Measurements from ENCODE around the gene TMEM234.

TMEM234 gene

DNA sequence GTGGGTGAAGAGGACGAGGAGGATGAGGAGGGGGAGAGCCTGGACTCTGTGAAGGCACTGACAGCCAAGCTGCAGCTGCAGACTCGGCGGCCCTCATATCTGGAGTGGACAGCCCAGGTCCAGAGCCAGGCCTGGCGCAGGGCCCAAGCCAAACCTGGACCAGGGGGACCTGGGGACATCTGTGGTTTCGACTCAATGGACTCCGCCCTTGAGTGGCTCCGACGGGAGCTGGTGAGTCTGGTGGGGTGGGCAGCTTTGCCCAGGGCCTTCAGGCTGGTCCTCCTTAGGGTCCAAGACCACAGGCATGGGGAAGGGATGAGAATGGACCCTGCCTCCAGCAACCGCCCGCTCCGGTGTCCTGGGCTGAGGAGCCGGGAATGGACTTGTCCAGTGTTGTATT lies 25.3 kb upstream of the TMEM234 start:
- ATAC-seq = no peak
- H3K4me1 Mint-ChIP-seq = peaks cover 60% of the 10 kb centered on the region
- H3K9me3 Mint-ChIP-seq = no peaks in the 10 kb centered on the region
- no peak for DNase-seq
- H3K27ac Mint-ChIP-seq = peak overlapping the region; percentile 29 to 30
- peak overlapping the region in 1 of 2 donors; percentile 98 for H3K4me3 Mint-ChIP-seq
- no peaks in the 10 kb centered on the region for H3K27me3 Mint-ChIP-seq

- H3K4me1 Mint-ChIP-seq = peaks cover 65% of the 10 kb centered on the region
- peak within 1 kb of the TSS; percentile 57 to 98 for H3K4me3 Mint-ChIP-seq
- no peaks in the 10 kb centered on the region for H3K9me3 Mint-ChIP-seq
- H3K27me3 Mint-ChIP-seq = no peaks in the 10 kb centered on the region
- H3K27ac Mint-ChIP-seq = peak within 1 kb of the TSS; percentile 30 to 88
- ATAC-seq (no peak), DNase-seq (no peak)
These were observed 24.7 kb upstream of the TMEM234 start, which contains the start of gene FAM167B for GRCh38 chr1:32246888-32247273. TSS of gene FAM167B (plus strand) at chr1:32247222. CDS start at chr1:32247422, 200 bp downstream.

DNA sequence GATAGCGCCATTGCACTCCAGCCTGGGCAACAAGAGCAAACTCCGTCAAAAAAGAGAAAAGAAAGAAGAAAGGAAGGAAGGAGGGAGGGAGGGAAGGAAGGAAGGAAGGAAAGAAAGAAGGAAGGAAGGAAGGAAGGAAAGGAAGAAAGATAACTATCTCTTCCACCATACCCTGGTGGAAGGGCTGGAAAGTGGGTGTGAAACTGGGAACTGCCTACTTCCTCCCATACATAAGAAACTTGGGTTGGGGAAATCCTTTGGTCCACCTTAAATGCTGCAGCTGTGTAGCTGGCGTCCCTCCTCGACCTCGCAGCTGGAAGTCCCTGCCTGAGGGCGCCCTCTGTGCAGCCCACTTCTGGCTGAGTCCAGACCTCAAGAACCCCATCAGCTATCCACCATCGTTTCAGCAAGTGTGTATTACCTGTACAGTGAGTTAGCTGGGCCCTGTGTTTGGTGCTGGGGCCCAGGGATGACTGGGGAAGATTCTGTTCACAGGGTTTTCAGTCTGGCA lies 20.2 kb upstream of the TMEM234 start:
- H3K4me3 Mint-ChIP-seq = peak overlapping the region; percentile 17 to 46
- H3K4me1 Mint-ChIP-seq = peaks cover 42% of the 10 kb centered on the region
- no peaks in the 10 kb centered on the region for H3K27me3 Mint-ChIP-seq
- DNase-seq (no peak), ATAC-seq (no peak)
- no peaks in the 10 kb centered on the region for H3K9me3 Mint-ChIP-seq
- H3K27ac Mint-ChIP-seq = no peak overlapping the region

- Mint-ChIP-seq H3K9me3 (no peaks in the 10 kb centered on the region), H3K27ac (peak overlapping the region; percentile 54 to 86), H3K4me3 (peak overlapping the region; percentile 91 to 94), H3K27me3 (no peaks in the 10 kb centered on the region), H3K4me1 (peaks cover 36% of the 10 kb centered on the region)
- peak; percentile 50 to 51 for DNase-seq
- peak; percentile 78 for ATAC-seq
These were observed 19.0 kb upstream of the TMEM234 start for GRCh38 chr1:32241001-32241763.

DNA sequence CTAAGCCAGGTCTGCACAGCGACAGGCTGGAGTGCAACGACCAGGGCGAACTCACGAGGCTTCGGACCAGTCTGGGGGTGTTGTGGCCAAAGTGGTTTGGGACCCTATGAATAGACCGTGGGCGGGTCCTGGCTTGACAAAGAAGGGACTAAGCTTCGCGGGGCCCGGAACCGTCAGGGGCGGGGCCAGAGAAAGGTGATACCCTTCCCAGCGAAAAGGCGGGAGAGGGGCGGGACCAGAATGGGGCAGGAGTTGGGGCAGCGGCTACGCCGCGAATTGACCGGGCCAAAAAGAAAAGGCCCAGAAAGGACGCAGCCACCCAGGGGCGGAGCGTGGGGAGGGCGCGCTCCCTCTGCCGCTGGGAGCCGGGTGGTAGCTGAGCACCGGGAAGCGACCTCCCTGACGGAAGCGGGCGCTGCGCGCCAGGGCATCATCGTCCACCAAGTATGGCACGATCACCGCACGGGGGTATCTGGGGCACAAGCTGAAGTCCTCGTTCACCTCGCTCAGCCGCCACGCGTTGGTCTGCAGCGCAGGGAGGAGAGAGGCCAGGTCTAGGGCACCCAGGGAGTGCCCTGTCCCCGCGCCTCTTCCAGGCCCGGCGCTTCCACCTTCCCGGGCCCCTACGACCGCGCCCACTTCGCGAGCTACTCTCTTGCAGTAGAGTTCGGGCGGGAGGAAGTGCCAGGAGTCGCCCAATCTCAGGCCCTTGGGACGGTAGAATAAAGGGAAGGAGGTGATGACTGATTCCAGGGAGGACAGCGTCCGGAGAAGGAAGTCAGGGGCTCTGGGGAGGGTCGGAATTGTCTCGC lies 18.2 kb upstream of the TMEM234 start:
- peaks cover 29% of the 10 kb centered on the region for H3K4me1 Mint-ChIP-seq
- peak overlapping the region; percentile 91 to 94 for H3K4me3 Mint-ChIP-seq
- no peaks in the 10 kb centered on the region for H3K27me3 Mint-ChIP-seq
- peak in 1 of 2 donors; percentile 63 for DNase-seq
- H3K27ac Mint-ChIP-seq = peak overlapping the region; percentile 69 to 82
- ATAC-seq = peak; percentile 75
- no peaks in the 10 kb centered on the region for H3K9me3 Mint-ChIP-seq

DNA sequence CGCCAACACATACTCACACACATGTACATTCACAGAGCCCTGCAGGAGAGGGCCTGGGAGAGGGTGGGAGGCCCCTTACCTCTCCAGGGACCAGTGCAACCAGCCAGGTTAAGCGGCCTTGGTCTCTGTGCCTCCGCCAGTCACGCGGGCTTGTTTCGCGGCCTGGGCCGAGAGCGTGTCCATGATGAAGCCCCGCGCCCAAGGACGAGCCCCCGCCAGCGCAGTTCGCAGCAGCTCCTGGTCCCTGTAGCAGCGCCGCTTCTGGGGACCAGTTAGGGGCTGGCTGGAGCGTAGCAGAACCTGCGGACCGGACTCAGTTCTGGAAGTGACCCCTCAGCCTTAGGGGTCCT lies 17.6 kb upstream of the TMEM234 start:
- H3K9me3 Mint-ChIP-seq = no peaks in the 10 kb centered on the region
- H3K4me3 Mint-ChIP-seq = peak overlapping the region; percentile 91 to 94
- H3K27me3 Mint-ChIP-seq = no peaks in the 10 kb centered on the region
- peak overlapping the region in 1 of 2 donors; percentile 82 for H3K27ac Mint-ChIP-seq
- ATAC-seq = no peak
- H3K4me1 Mint-ChIP-seq = peaks cover 27% of the 10 kb centered on the region
- DNase-seq = no peak

- ATAC-seq (no peak), DNase-seq (no peak)
- Mint-ChIP-seq H3K4me1 (peaks cover 27% of the 10 kb centered on the region), H3K9me3 (no peaks in the 10 kb centered on the region), H3K4me3 (peak overlapping the region; percentile 91 to 94), H3K27me3 (no peaks in the 10 kb centered on the region), H3K27ac (no peak overlapping the region)
These were observed 17.2 kb upstream of the TMEM234 start for GRCh38 chr1:32239337-32239736.

DNA sequence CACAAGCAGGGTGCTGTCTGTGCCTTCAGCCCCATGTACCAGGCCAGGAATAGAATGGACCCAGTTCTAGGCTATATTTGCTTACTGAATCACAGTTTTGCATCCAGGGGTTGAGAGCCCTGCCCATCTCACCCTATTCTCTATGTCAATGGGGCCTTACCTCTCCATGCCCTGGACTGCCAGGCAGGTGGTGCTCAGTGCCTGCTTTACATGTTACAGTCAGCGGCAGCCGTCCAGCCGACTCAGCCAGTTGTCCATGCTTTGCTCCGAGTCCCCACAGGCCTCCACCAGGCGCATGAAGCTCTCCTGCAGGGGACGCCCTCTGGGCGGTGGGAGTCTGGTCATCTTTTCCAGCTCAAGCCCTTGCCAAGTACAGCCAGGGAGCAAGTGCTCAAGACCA lies 12.6 kb upstream of the TMEM234 start:
- H3K4me3 Mint-ChIP-seq = no peak overlapping the region
- no peaks in the 10 kb centered on the region for H3K27me3 Mint-ChIP-seq
- no peaks in the 10 kb centered on the region for H3K9me3 Mint-ChIP-seq
- H3K4me1 Mint-ChIP-seq = no peaks in the 10 kb centered on the region
- DNase-seq (no peak), ATAC-seq (peak; percentile 43)
- no peak overlapping the region for H3K27ac Mint-ChIP-seq

DNA sequence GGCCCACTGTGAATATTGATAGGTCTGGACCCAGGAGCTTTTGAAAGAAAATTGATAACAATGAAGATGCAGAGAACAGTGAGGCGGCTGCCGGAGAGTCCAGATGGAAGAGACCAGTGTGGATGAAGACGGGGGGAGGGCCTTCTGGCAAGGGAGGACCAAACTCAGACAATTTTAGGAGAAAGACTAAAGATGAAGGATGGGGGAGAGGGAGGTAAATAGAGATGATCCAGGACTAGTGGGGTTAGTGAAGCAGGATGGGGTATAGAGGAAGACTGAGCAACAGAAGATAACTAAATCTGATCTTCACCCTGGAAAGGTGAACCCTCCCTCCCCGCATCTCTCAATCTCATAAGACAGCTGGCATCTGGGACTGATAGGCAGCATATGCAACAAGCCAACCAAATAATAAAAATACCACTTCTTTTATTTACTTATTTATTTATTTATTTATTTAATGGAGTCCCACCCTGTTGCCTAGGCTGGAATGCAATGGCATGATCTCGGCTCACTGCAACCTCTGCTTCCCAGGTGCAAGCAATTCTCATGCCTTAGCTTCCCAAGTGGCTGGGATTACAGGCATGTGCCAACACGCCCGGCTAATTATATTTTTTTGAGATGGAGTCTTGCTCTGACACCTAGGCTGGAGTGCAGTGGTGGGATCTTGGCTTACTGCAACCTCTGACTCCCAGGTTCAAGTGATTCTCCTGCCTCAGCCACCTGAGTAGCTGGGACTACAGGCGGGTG lies 10.6 kb upstream of the TMEM234 start:
- H3K9me3 Mint-ChIP-seq = no peaks in the 10 kb centered on the region
- DNase-seq (no peak), ATAC-seq (no peak)
- no peak overlapping the region for H3K4me3 Mint-ChIP-seq
- H3K4me1 Mint-ChIP-seq = no peaks in the 10 kb centered on the region
- H3K27ac Mint-ChIP-seq = peak overlapping the region; percentile 36 to 63
- no peaks in the 10 kb centered on the region for H3K27me3 Mint-ChIP-seq

DNA sequence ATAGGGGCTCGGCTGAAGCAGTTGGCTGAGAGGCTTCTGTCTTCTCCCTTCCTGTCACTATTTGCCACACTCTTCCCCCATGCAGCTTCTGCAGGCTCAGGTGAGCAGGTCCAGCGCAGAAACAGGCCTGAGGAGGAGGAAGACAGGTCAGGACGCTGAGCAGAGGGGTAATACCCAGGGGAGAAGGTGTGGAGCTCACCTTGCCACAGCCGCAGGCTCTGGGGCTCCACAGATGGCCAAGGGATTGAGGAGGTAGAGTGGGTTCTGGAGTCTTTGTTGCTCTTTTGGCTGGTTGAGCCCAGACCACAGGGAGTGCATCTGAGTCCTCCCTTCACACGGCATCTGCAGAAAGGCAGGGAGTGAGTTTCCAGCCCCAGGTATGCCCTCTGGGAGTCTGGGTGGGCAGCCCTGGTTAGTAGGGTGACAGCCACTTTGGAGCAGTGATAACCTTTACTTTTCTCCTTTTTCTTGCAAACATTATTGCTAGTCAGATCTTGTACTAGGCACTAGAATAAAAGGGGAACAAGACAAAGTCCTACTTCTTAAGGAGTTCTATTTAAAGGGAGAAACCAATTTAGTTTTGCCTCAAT lies 9.8 kb upstream of the TMEM234 start:
- Mint-ChIP-seq H3K27ac (peak overlapping the region in 1 of 2 donors; percentile 69), H3K27me3 (no peaks in the 10 kb centered on the region), H3K4me1 (no peaks in the 10 kb centered on the region), H3K9me3 (no peaks in the 10 kb centered on the region), H3K4me3 (no peak overlapping the region)
- DNase-seq (no peak), ATAC-seq (no peak)

DNA sequence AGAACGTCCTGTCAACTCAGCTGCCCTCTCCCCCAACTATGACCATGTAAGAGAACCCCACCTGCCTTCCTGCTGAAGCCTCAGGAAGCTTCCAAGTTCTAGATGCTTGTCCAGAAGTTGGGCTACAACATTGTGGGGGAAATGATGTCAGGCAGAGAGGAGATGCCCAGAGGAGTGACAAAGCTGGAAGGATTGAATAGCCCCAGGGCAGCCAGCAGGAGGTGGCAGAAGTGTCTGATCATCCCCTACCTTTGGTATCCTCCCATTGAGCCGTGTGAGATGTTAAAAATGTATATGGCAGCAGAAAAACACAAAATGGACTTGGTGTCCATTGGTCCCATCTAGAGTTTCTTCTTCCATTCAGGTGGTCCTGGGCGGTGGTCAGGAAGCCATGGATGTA lies 6.6 kb upstream of the TMEM234 start:
- Mint-ChIP-seq H3K27me3 (no peaks in the 10 kb centered on the region), H3K4me3 (no peak overlapping the region), H3K9me3 (no peaks in the 10 kb centered on the region), H3K27ac (no peak overlapping the region), H3K4me1 (peaks cover 12% of the 10 kb centered on the region)
- DNase-seq (no peak), ATAC-seq (no peak)

GRCh38 chr1:32224285-32224684 lies 2.1 kb upstream of the TMEM234 start:
- no peaks in the 10 kb centered on the region for H3K9me3 Mint-ChIP-seq
- DNase-seq (no peak), ATAC-seq (no peak)
- peak overlapping the region; percentile 91 to 96 for H3K4me3 Mint-ChIP-seq
- H3K27me3 Mint-ChIP-seq = no peaks in the 10 kb centered on the region
- peaks cover 41% of the 10 kb centered on the region for H3K4me1 Mint-ChIP-seq
- peak overlapping the region; percentile 49 to 89 for H3K27ac Mint-ChIP-seq

GRCh38 chr1:32223683-32224082 lies 1.5 kb upstream of the TMEM234 start:
- peaks cover 41% of the 10 kb centered on the region for H3K4me1 Mint-ChIP-seq
- H3K27me3 Mint-ChIP-seq = no peaks in the 10 kb centered on the region
- H3K4me3 Mint-ChIP-seq = peak overlapping the region; percentile 91 to 96
- ATAC-seq (no peak), DNase-seq (no peak)
- peak overlapping the region; percentile 49 to 89 for H3K27ac Mint-ChIP-seq
- no peaks in the 10 kb centered on the region for H3K9me3 Mint-ChIP-seq

GRCh38 chr1:32221581-32221979 lies 573 bp downstream of the TMEM234 start:
- peak overlapping the region; percentile 91 to 96 for H3K4me3 Mint-ChIP-seq
- peaks cover 42% of the 10 kb centered on the region for H3K4me1 Mint-ChIP-seq
- H3K27me3 Mint-ChIP-seq = no peaks in the 10 kb centered on the region
- peak overlapping the region; percentile 74 to 96 for H3K27ac Mint-ChIP-seq
- ATAC-seq = no peak
- no peak for DNase-seq
- no peaks in the 10 kb centered on the region for H3K9me3 Mint-ChIP-seq

Measured in stimulated activated naive CD8-positive, alpha-beta T cell treated with anti-CD3 and anti-CD28 coated beads, Interleukin-15, amount 100 ng/mL, for 72 hours (primary cell).